ENCODE measurements around the gene NFE2.

NFE2 gene

GRCh38 chr12:54337280-54337842 lies 36.5 kb upstream of the NFE2 start:
- TF ChIP-seq CTCF (IDR thresholded peaks at IDR 0.05) = no peak

GRCh38 chr12:54333420-54334034 lies 32.7 kb upstream of the NFE2 start:
- no peak for TF ChIP-seq CTCF (IDR thresholded peaks at IDR 0.05)

GRCh38 chr12:54331461-54331860 lies 30.6 kb upstream of the NFE2 start:
- no peak for TF ChIP-seq CTCF (IDR thresholded peaks at IDR 0.05)

- no peak for TF ChIP-seq CTCF (IDR thresholded peaks at IDR 0.05)
Measured at GRCh38 chr12:54330442-54330841, 29.6 kb upstream of the NFE2 start.

GRCh38 chr12:54329759-54330158 lies 28.9 kb upstream of the NFE2 start:
- TF ChIP-seq CTCF (IDR thresholded peaks at IDR 0.05) = no peak

- TF ChIP-seq CTCF (IDR thresholded peaks at IDR 0.05) = no peak
Measured at GRCh38 chr12:54328595-54329337, 28.0 kb upstream of the NFE2 start.

GRCh38 chr12:54324617-54325441 lies 24.0 kb upstream of the NFE2 start, which contains the start of gene COPZ1:
COPZ1 (plus strand) TSS chr12:54325131; CDS start chr12:54325164, 33 bp downstream.
- peak; percentile 77 for TF ChIP-seq CTCF (IDR thresholded peaks at IDR 0.05)
